ENCODE results near the gene GRB10.
"Not testable (repeated sequence)": the region's sequence is repeated elsewhere in the genome, so short reads cannot be mapped to it uniquely, and the experiment has no call there.

Gene GRB10

GRCh38 chr7:50556247-50556991 is 226.3 kb downstream of the GRB10 start:
- DNase-seq, result no peak
- ATAC-seq (replicated peaks), result no peak
- H3K9me3 Mint-ChIP-seq, result no peaks in the 10 kb centered on the region
- no peak overlapping the region for H3K27ac Mint-ChIP-seq
- no peak overlapping the region for H3K4me3 Mint-ChIP-seq
- peaks cover 55 to 84% of the 10 kb centered on the region in 2 donors for H3K27me3 Mint-ChIP-seq
- H3K36me3 Mint-ChIP-seq (ENCODE audit: insufficient read depth), result no peaks in the 10 kb centered on the region
- H3K4me1 Mint-ChIP-seq (ENCODE audit: low read depth in 2 of 2), result no peaks in the 10 kb centered on the region

GRCh38 chr7:50555594-50556140 is 227.0 kb downstream of the GRB10 start:
- Mint-ChIP-seq H3K9me3 (no peaks in the 10 kb centered on the region), H3K36me3 (ENCODE audit: insufficient read depth) (no peaks in the 10 kb centered on the region), H3K27me3 (peaks cover 55 to 80% of the 10 kb centered on the region in 2 donors), H3K4me3 (no peak overlapping the region), H3K4me1 (ENCODE audit: low read depth in 2 of 2) (no peaks in the 10 kb centered on the region), H3K27ac (no peak overlapping the region)
- DNase-seq (no peak), ATAC-seq (replicated peaks) (no peak)

- no peak overlapping the region for H3K4me3 Mint-ChIP-seq
- no peaks in the 10 kb centered on the region for H3K36me3 Mint-ChIP-seq (ENCODE audit: insufficient read depth)
- no peak overlapping the region for H3K27ac Mint-ChIP-seq
- no peaks in the 10 kb centered on the region for H3K9me3 Mint-ChIP-seq
- no peak for DNase-seq
- peaks cover 55 to 71% of the 10 kb centered on the region in 2 donors for H3K27me3 Mint-ChIP-seq
- ATAC-seq (replicated peaks), result no peak
- H3K4me1 Mint-ChIP-seq (ENCODE audit: low read depth in 2 of 2), result no peaks in the 10 kb centered on the region
Measured at GRCh38 chr7:50554431-50555322, 228.0 kb downstream of the GRB10 start.

- Mint-ChIP-seq H3K27me3 (peaks cover 50 to 65% of the 10 kb centered on the region in 2 donors), H3K36me3 (ENCODE audit: insufficient read depth) (no peaks in the 10 kb centered on the region), H3K9me3 (no peaks in the 10 kb centered on the region), H3K4me1 (ENCODE audit: low read depth in 2 of 2) (no peaks in the 10 kb centered on the region), H3K27ac (no peak overlapping the region), H3K4me3 (no peak overlapping the region)
- DNase-seq (no peak), ATAC-seq (replicated peaks) (no peak)
Measured at GRCh38 chr7:50553973-50554372, 228.7 kb downstream of the GRB10 start.

GRCh38 chr7:50552921-50553320 is 229.8 kb downstream of the GRB10 start:
- DNase-seq, result no peak
- Mint-ChIP-seq H3K27me3 (peaks cover 48 to 62% of the 10 kb centered on the region in 2 donors), H3K9me3 (no peaks in the 10 kb centered on the region), H3K27ac (no peak overlapping the region), H3K4me3 (no peak overlapping the region), H3K4me1 (ENCODE audit: low read depth in 2 of 2) (no peaks in the 10 kb centered on the region), H3K36me3 (ENCODE audit: insufficient read depth) (no peaks in the 10 kb centered on the region)
- no peak for ATAC-seq (replicated peaks)

GRCh38 chr7:50552139-50552538 is 230.6 kb downstream of the GRB10 start:
- no peaks in the 10 kb centered on the region for H3K4me1 Mint-ChIP-seq (ENCODE audit: low read depth in 2 of 2)
- H3K36me3 Mint-ChIP-seq (ENCODE audit: insufficient read depth), result no peaks in the 10 kb centered on the region
- H3K27ac Mint-ChIP-seq, result no peak overlapping the region
- peaks cover 46 to 56% of the 10 kb centered on the region in 2 donors for H3K27me3 Mint-ChIP-seq
- no peak overlapping the region for H3K4me3 Mint-ChIP-seq
- DNase-seq (no peak), ATAC-seq (replicated peaks) (no peak)
- no peaks in the 10 kb centered on the region for H3K9me3 Mint-ChIP-seq

- H3K36me3 Mint-ChIP-seq (ENCODE audit: insufficient read depth); H3K4me1 Mint-ChIP-seq (ENCODE audit: low read depth in 2 of 2); ATAC-seq (replicated peaks); H3K4me3 Mint-ChIP-seq; DNase-seq; H3K27ac Mint-ChIP-seq; H3K9me3 Mint-ChIP-seq: not testable (repeated sequence)
- peaks cover 16 to 22% of the 10 kb centered on the region in 2 donors for H3K27me3 Mint-ChIP-seq
Measured at GRCh38 chr7:50545613-50546012, 237.1 kb downstream of the GRB10 start.

GRCh38 chr7:50544992-50545391 is 237.7 kb downstream of the GRB10 start:
- H3K36me3 Mint-ChIP-seq (ENCODE audit: insufficient read depth), result no peaks in the 10 kb centered on the region
- no peak for ATAC-seq (replicated peaks)
- no peaks in the 10 kb centered on the region for H3K4me1 Mint-ChIP-seq (ENCODE audit: low read depth in 2 of 2)
- peaks cover 22% of the 10 kb centered on the region in 2 donors for H3K27me3 Mint-ChIP-seq
- H3K27ac Mint-ChIP-seq, result no peak overlapping the region
- no peaks in the 10 kb centered on the region for H3K9me3 Mint-ChIP-seq
- H3K4me3 Mint-ChIP-seq, result no peak overlapping the region
- DNase-seq, result no peak

GRCh38 chr7:50543776-50544442 is 238.8 kb downstream of the GRB10 start:
- H3K27me3 Mint-ChIP-seq, result peaks cover 22% of the 10 kb centered on the region in 2 donors
- H3K4me3 Mint-ChIP-seq, result no peak overlapping the region
- H3K9me3 Mint-ChIP-seq, result no peaks in the 10 kb centered on the region
- ATAC-seq (replicated peaks) (no peak), DNase-seq (no peak)
- H3K27ac Mint-ChIP-seq, result no peak overlapping the region
- no peaks in the 10 kb centered on the region for H3K4me1 Mint-ChIP-seq (ENCODE audit: low read depth in 2 of 2)
- H3K36me3 Mint-ChIP-seq (ENCODE audit: insufficient read depth), result no peaks in the 10 kb centered on the region

- ATAC-seq (replicated peaks) (no peak), DNase-seq (no peak)
- no peaks in the 10 kb centered on the region for H3K4me1 Mint-ChIP-seq (ENCODE audit: low read depth in 2 of 2)
- no peak overlapping the region for H3K4me3 Mint-ChIP-seq
- H3K36me3 Mint-ChIP-seq (ENCODE audit: insufficient read depth), result no peaks in the 10 kb centered on the region
- no peak overlapping the region for H3K27ac Mint-ChIP-seq
- H3K27me3 Mint-ChIP-seq, result peaks cover 13 to 22% of the 10 kb centered on the region in 2 donors
- no peaks in the 10 kb centered on the region for H3K9me3 Mint-ChIP-seq
Measured at GRCh38 chr7:50542132-50542531, 240.6 kb downstream of the GRB10 start.

- DNase-seq (no peak), ATAC-seq (replicated peaks) (no peak)
- H3K36me3 Mint-ChIP-seq (ENCODE audit: insufficient read depth), result no peaks in the 10 kb centered on the region
- H3K27me3 Mint-ChIP-seq, result peaks cover 13 to 22% of the 10 kb centered on the region in 2 donors
- H3K27ac Mint-ChIP-seq, result no peak overlapping the region
- H3K4me3 Mint-ChIP-seq, result no peak overlapping the region
- no peaks in the 10 kb centered on the region for H3K9me3 Mint-ChIP-seq
- no peaks in the 10 kb centered on the region for H3K4me1 Mint-ChIP-seq (ENCODE audit: low read depth in 2 of 2)
Measured at GRCh38 chr7:50540785-50541579, 241.7 kb downstream of the GRB10 start.
